Stomach (tissue), 9 donors: Measurements from ENCODE around the gene WWOX. TPM values are rescaled to one million over a fixed set of nuclear protein-coding genes. Genes with fewer than 3 reads are reported as not detected.

ENCODE experiments used
- DNase-seq, 2 donors: peaks; one replicate each; pipeline versions ENCODE4 v3.0.0 to v3.0.0-alpha.2; 2013 to 2019
- H3K27ac ChIP-seq, 5 donors: fragments of 200-600 bp in 4 of 5; sonication (generic) in 4 of 5; one replicate each; pipeline ENCODE4 v1.5.1; 2013 to 2019; ENCODE audit warnings: mild to moderate bottlenecking in 1 of 5, moderate library complexity in 1 of 5
- H3K27me3 ChIP-seq, 3 donors: fragments of 200-600 bp; sonication (generic); one replicate each; pipeline ENCODE4 v1.5.1; 2017 to 2019; ENCODE audit warnings: mixed run types in 1 of 3
- H3K36me3 ChIP-seq, 4 donors: fragments of 200-600 bp; sonication (generic); 1 replicate in 3 of 4; 2 replicates in 1 of 4; pipeline ENCODE4 v1.5.1; 2016 to 2019
- H3K4me1 ChIP-seq, 4 donors: fragments of 200-600 bp; sonication (generic); one replicate each; pipeline ENCODE4 v1.5.1; 2016 to 2019
- H3K4me3 ChIP-seq, 4 donors: fragments of 200-600 bp; sonication (generic) in 3 of 4; one replicate each; pipeline ENCODE4 v1.5.1; 2016 to 2019; ENCODE audit warnings: mild to moderate bottlenecking in 1 of 4
- H3K9me3 ChIP-seq, 4 donors: fragments of 200-600 bp; sonication (generic); one replicate each; pipeline ENCODE4 v1.5.1; 2016 to 2019
- EP300 ChIP-seq: sonication (generic); formaldehyde crosslinking; IDR thresholded peaks from one replicate; pipeline ENCODE4 v1.6.1; 2017; ENCODE audit warnings: antibody characterized with exemption
- POLR2A ChIP-seq, 4 donors: fragments of 450-650 bp; IDR thresholded peaks; one replicate each; pipeline ENCODE4 v1.6.1; 2016; ENCODE audit warnings: antibody characterized with exemption in 4 of 4, control low read depth in 2 of 4, mild to moderate bottlenecking in 1 of 4, moderate library complexity in 1 of 4
- POLR2AphosphoS5 ChIP-seq, 3 donors: sonication (generic); formaldehyde crosslinking; IDR thresholded peaks; one replicate each; pipeline ENCODE4 v1.6.1; 2016; ENCODE audit warnings: antibody characterized with exemption in 3 of 3
- WGBS, 5 donors: extraction: QIAGEN DNeasy Blood & Tissue Kit in 3 of 5; methylation state at CpG; one replicate each; pipeline versions ENCODE4 v1.1.5 to v1.1.7; 2013 to 2018; 5-methylcytosine and 5-hydroxymethylcytosine counted together
- intact Hi-C: fragments of 100-400 bp; cut with DNase I; formaldehyde crosslinking; loops from one replicate; pipeline ENCODE4 v1.15.1; 2023; ENCODE audit warnings: low total_unique reads
- polyA plus RNA-seq, 3 donors: library from polyadenylated mRNA; stranded (reverse); fragments of 200-250 nt; gene quantifications; one replicate each; pipeline ENCODE4 v1.2.3, GENCODE V29; 2013
- total RNA-seq, 5 donors: library from RNA; depleted of rRNA; stranded (reverse); fragments of >200 nt; gene quantifications; one replicate each; pipeline versions ENCODE4 v1.1.0 to v1.2.3, GENCODE V29; 2014 to 2016
- TF ChIP-seq, protein P1 (sequence below), 7 experiments: fragments of 450-650 bp in 4 of 7; fragments of 200-600 bp in 3 of 7; sonication (generic) in 3 of 7; IDR thresholded peaks; one replicate each; pipeline ENCODE4 v1.5.1; 2016 to 2019; ENCODE audit warnings: antibody characterized with exemption in 7 of 7, control low read depth in 2 of 7, mild to moderate bottlenecking in 1 of 7
- donor health status: healthy with polysubstance abuse.
- donor health status: Bipolar disorder and iron deficiency.
- donor health status: healthy.

The WWOX gene
- total and polyA plus RNA-seq, 8 donors = 7.7 to 129 (median 48.7) TPM

DNA sequence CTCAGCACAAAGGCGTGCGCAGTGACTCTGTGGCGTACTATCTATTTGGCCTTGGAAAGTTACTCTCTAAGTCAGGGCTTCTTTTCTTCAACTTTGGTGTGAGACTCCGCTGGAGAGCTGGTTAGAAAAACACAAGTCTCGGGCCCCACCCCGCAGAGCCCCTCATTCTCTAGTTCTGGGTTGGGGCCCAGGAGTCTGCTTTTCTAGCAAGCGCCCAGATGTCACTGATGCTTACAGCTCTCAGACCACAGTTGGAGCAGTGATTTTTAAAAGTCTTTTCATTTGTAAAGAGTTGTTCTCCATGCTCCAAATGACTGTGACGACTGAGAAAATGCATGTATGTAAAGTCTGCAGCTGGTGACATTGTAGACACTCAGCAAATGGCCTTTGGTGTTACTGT is 582.3 kb downstream of the WWOX start:
- peaks cover 0 to 11% (median 3%) of the 10 kb centered on the region in 4 donors for H3K4me1 ChIP-seq
- no peak for TF ChIP-seq POLR2A (IDR thresholded peaks at IDR 0.05)
- TF ChIP-seq EP300 = no peak
- TF ChIP-seq, protein P1, sequence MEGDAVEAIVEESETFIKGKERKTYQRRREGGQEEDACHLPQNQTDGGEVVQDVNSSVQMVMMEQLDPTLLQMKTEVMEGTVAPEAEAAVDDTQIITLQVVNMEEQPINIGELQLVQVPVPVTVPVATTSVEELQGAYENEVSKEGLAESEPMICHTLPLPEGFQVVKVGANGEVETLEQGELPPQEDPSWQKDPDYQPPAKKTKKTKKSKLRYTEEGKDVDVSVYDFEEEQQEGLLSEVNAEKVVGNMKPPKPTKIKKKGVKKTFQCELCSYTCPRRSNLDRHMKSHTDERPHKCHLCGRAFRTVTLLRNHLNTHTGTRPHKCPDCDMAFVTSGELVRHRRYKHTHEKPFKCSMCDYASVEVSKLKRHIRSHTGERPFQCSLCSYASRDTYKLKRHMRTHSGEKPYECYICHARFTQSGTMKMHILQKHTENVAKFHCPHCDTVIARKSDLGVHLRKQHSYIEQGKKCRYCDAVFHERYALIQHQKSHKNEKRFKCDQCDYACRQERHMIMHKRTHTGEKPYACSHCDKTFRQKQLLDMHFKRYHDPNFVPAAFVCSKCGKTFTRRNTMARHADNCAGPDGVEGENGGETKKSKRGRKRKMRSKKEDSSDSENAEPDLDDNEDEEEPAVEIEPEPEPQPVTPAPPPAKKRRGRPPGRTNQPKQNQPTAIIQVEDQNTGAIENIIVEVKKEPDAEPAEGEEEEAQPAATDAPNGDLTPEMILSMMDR (IDR thresholded peaks at IDR 0.05) = no peak
- no peak for TF ChIP-seq POLR2AphosphoS5 (IDR thresholded peaks at IDR 0.05)
- intact Hi-C loops = no loop called here
- H3K27ac ChIP-seq = no peak overlapping the region
- H3K4me3 ChIP-seq = no peak overlapping the region
- H3K36me3 ChIP-seq = no peaks in the 10 kb centered on the region
- H3K9me3 ChIP-seq = no peaks in the 10 kb centered on the region
- no peaks in the 10 kb centered on the region for H3K27me3 ChIP-seq
- no peak for DNase-seq
- WGBS, 5 donors = 82 to 95% (median 90%) methylated on average over 8 of the region's 8 CpGs

DNA sequence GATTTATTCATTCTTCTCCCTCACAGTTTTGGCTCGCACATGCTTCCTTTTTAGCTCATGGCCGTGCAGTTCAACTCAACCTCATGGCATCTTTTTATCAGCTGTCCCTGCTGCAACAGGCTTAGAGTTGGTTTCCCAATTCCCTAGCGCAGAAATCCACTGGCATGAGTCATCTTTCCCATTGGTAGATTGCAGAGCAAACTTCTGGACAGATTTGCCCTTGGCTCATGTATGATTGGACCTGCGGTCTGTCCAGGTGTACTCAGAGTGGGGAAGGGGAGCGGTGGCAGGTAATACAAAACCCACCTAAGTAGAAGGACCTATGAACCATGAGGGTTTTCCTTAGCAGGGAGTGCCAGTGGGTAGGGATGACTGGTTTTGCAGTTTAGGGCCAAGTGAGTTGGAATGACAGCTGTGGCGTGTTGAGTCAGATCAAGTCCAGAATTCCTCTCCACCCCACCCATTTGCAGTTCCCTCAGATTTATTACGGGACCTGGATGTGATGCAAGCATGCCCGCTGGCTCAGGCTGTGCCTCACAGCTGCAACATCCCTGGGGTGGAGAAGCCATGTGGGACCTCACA is 584.7 kb downstream of the WWOX start:
- intact Hi-C loops = no loop called here
- H3K27ac ChIP-seq = peak overlapping the region; percentile 30 to 73 (median 49)
- 71 to 78% (median 76%) methylated on average over 8 of the region's 8 CpGs for WGBS, 5 donors

DNA sequence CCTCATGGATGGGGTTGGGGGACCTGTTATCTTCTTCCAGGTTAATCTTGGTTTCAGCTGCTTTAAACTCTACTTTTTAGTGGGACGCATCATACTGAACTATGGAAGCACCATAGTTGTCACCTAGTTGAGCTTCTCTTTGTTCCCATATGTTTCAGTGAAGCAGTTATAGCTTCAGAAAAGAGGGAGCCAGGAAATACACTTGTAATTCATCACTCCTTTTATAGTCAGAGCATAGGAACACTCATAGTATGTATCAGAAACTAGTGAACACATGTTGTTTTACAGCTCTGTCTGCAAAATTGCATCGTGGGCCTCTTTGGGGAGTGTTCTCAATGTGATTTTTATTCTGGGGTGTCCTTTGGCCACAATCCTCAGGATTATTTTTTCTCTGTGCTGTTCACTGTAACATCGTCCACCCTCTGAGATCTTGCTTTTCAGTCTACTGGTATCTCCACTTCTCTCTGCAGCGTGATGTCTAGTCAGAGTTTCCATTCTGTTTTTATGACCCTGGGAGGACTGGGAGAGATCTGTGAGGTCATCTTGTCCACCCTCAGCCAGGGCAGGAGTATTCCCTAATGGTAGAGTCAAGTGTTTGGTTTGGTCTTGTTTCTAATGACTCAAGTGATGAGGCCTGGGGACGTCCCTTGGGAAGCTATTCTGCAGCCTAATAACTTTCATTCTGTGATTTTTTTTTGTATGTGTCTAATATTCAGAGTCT is 585.4 kb downstream of the WWOX start:
- no peaks in the 10 kb centered on the region for H3K36me3 ChIP-seq
- H3K4me3 ChIP-seq = no peak overlapping the region
- H3K4me1 ChIP-seq = no peaks in the 10 kb centered on the region
- 77 to 86% (median 81%) methylated on average over 5 of the region's 5 CpGs for WGBS, 5 donors
- peak overlapping the region in 4 of 5 donors; percentile 35 to 73 (median 52) for H3K27ac ChIP-seq
- DNase-seq = no peak
- TF ChIP-seq, protein P1 (IDR thresholded peaks at IDR 0.05) = no peak
- TF ChIP-seq POLR2A (IDR thresholded peaks at IDR 0.05) = no peak
- TF ChIP-seq EP300 = no peak
- no peak for TF ChIP-seq POLR2AphosphoS5 (IDR thresholded peaks at IDR 0.05)
- H3K27me3 ChIP-seq = no peaks in the 10 kb centered on the region
- intact Hi-C loops = no loop called here
- no peaks in the 10 kb centered on the region for H3K9me3 ChIP-seq

More for the DNA sequence above, 584.7 kb downstream of the WWOX start:
- no peak overlapping the region for H3K4me3 ChIP-seq
- no peaks in the 10 kb centered on the region for H3K9me3 ChIP-seq
- H3K4me1 ChIP-seq = no peaks in the 10 kb centered on the region
- DNase-seq = peak in 1 of 2 donors; percentile 38
- H3K27me3 ChIP-seq = no peaks in the 10 kb centered on the region
- no peaks in the 10 kb centered on the region for H3K36me3 ChIP-seq
- peak; percentile 33 to 68 (median 53) for TF ChIP-seq POLR2AphosphoS5 (IDR thresholded peaks at IDR 0.05)
- TF ChIP-seq, protein P1 (IDR thresholded peaks at IDR 0.05) = no peak

DNA sequence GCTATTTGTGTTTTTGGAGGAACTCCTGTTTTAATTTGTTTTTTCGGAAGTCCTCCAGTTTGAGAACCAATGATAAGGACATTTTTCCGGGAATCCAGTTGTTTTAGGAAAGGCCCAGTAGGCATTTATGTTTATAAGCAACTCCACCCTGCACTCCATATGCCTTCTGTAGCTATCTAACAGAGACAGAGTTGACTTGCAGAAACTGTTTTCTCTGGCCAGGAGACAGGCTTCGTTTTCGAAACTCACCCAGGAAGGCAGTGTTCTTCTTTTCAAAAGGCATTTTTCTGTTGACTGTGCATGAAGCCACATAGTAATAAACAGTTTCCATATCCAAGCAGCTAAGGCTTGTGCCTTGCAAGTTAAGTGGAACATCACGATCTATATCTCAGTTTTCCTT is 587.1 kb downstream of the WWOX start:
- Histone ChIP-seq H3K4me3 (no peak overlapping the region), H3K27ac (no peak overlapping the region), H3K27me3 (no peaks in the 10 kb centered on the region), H3K9me3 (no peaks in the 10 kb centered on the region), H3K4me1 (no peaks in the 10 kb centered on the region), H3K36me3 (no peaks in the 10 kb centered on the region)
- TF ChIP-seq, protein P1 (IDR thresholded peaks at IDR 0.05) = no peak
- TF ChIP-seq POLR2A (IDR thresholded peaks at IDR 0.05) (no peak), EP300 (no peak), POLR2AphosphoS5 (IDR thresholded peaks at IDR 0.05) (no peak)
- intact Hi-C loops = no loop called here
- DNase-seq = no peak
- WGBS, 5 donors = 74 to 85% (median 81%) methylated on average over 5 of the region's 5 CpGs
